Measurements from ENCODE around the gene USPL1.
"Not testable (repeated sequence)": the region's sequence is repeated elsewhere in the genome, so short reads cannot be mapped to it uniquely, and the experiment has no call there.

Gene USPL1

DNA sequence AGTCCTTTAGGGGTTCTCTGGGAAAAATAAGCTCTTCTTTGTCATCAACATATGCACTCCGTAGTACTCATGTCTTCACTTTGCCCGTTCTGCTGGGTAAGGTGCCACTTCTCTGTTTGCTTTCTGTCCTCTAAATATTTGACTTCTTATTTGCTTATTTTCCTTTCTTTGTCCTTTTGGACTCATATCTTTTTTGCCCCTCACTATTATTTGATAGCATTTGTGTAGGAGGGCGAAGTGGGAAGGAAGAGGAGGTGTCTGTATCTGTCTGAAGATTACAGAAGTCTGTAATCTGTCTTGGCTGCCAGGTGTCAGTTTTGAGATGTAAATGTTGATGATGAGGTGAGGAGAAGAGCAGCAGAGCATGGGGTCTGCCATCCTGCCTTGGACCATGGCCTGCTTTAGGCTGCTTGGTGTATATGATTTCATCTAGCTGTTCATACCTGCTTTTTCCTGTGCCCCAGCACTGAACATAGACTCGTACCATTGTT, 30.8 kb downstream of the USPL1 start:
- DNase-seq: no peak
- in situ Hi-C loops (cut with MboI; ENCODE audit: low pct_unique_long_range_greater_than_20kb, low sequenced_read_pairs): no loop called here

DNA sequence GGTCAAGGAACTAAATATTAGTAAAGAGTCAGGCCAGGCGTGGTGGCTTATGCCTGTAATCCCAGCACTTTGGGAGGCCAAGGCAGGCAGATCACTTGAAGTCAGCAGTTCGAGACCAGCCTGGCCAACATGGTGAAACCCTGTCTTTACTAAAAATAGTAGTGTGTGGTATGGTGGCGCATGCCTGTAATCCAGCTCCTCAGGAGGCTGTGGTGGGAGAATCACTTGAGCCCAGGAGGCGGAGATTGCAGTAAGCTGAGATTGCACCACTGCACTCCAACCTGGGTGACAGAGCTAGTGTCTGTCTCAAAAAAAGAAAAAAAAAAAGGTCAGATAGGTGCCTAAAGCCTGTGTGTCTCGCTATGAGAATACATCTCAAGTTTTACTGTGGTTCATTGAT, 33.9 kb downstream of the USPL1 start:
- DNase-seq; in situ Hi-C loops (cut with MboI; ENCODE audit: low pct_unique_long_range_greater_than_20kb, low sequenced_read_pairs): not testable (repeated sequence)

DNA sequence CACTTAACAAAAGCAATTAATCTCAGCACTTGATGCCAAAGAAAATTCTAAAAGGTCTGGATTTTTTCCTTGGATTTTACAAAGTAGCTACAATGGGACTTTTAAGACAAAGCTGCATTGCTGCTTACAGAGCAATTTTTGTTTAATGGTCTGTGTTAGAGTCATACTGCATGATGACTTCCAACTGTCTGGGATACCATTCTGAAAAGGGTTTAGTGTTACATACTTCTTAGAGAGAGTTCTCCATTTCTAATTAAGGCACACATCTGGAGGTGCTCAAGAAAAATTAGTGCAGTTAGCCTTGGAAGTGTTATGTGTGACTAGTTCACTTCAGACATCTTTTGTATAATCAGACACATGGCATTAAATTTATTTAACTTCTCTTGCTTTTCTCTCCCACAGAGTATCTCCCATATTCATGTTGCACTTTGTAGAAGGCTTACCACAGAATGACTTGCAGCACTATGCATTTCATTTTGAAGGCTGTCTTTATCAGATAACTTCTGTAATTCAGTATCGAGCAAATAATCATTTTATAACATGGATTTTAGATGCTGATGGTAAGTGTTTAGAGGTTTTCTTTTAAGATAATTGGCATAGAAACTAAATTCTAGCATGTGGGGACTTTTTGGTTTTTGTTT, 35.1 kb downstream of the USPL1 start:
- in situ Hi-C loops (cut with MboI; ENCODE audit: low pct_unique_long_range_greater_than_20kb, low sequenced_read_pairs): no loop called here
- DNase-seq: no peak

DNA sequence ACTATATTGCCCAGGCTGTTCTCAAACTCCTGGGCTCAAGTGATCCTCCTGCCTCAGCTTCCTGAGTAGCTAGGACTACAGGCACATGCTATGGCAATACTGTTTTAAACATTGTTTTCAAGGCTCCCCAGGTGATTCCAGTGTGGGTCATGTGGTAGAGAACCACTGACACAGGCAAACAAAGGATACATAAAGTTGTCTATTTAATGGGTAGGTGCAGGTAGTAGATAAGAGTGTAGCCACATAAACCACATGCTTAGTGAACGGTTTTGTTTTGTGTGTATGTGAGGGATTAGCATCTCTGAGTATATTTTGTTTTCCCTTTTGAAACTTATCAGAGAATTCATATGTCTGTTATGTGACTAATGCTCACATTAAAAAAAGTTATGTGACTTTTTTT, 36.7 kb downstream of the USPL1 start:
- DNase-seq: no peak
- in situ Hi-C loops (cut with MboI; ENCODE audit: low pct_unique_long_range_greater_than_20kb, low sequenced_read_pairs): no loop called here

DNA sequence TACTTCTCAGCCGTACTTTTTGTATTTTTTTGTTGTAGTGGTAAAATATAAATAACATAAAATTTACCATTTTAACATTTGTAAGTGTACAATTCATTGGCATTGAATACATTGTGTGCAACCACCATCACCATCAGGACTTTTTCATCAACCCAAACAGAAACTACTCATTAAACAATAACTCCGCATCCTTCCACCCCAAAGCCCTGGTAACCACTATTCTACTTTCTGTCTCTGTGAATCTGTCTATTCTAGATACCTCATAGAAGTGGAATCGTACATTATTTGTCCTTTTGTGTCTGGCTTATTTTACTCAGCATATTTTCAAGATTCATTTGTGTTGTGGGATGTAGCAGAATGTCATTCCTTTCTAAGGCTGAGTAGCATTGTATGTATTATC, 38.5 kb downstream of the USPL1 start:
- in situ Hi-C loops (cut with MboI; ENCODE audit: low pct_unique_long_range_greater_than_20kb, low sequenced_read_pairs): no loop called here
- DNase-seq: no peak

DNA sequence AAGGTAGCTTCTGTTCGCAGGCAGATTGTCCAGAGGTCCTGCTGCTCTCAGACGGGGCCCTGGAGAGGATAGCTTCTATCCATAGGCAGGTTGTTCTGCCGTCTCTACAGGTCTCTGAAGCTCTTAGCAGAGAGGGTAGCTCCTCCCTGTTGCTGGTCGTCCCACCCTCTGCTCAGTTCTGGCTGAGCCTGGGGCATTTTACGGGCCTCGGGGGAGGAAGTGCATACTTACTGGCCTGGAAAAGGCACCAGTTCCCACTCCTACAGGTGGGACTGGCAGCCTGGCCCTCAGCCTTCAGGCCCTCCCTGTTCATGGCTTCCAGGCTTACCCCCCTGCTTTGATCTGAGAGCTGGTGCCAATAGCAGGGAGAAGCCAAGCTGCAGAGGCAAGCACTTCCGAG, 42.3 kb downstream of the USPL1 start:
- in situ Hi-C loops (cut with MboI; ENCODE audit: low pct_unique_long_range_greater_than_20kb, low sequenced_read_pairs): no loop called here
- peak; percentile 18 for DNase-seq

DNA sequence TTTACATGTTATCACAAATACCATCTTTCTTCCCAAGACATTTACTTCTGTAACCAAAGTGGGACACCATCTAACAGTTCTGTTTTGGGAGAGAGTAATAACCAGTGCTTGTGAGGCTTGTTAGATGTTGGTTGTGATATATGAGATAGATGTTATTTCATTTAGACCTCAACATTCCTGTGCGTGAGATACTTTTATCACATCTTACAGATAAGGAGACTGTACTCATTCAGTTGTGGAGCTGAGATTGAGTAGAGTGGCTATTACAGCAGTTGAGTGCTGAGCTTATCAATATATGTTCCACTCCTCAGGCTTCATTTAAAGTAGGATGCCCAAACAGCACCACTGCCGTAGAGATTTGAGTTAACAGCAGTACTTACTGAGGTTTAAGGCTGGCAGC, 43.1 kb downstream of the USPL1 start:
- in situ Hi-C loops (cut with MboI; ENCODE audit: low pct_unique_long_range_greater_than_20kb, low sequenced_read_pairs): no loop called here
- no peak for DNase-seq

DNA sequence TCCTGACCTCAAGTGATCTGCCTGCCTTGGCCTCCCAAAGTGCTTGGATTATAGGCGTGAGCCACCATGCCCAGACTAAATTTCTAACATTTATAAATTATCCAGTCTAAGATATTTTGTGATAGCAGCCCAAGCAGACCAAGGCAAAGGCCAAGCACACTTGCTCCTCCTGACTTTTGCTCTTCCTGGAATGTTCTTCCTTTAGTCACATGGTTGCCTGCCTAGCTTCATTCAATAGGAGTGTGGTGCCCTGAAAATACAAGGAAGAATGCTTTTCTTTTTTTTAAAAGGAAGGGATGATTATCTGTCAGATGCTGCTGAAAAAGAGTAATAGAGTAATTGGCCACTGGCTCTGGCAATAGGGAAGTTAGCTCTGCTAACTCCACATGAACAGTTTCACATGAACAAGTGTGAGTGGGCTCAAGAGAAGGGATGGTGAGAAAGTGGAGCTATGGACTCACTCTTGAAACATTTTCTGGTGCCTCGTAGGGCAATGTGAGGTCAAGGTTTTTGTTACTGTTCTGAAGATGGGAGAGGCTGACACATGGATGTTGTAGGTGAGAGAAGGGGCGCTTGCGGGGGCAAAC, 47.1 kb downstream of the USPL1 start:
- in situ Hi-C loops (cut with MboI; ENCODE audit: low pct_unique_long_range_greater_than_20kb, low sequenced_read_pairs): no loop called here
- no peak for DNase-seq

DNA sequence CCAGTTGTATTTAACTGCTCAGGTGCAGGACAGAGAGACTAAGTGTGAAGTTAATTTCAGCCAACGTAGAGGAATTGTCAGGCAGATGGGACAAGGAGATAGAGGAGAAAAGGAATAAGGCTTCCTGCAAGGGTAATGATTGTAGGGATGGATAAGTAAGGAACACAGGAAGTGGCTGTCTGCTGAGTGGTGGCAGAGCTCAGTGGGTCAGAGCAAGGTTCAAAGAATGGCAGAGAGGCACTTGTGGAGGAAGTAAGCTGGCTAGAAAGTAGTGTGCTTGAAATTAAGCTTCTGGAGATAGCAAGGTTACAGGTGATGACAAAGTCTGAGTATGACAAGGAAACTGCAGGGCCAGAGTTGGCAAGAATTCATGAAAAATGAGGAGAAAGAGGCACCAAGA, 47.9 kb downstream of the USPL1 start:
- DNase-seq: peak; percentile 48
- in situ Hi-C loops (cut with MboI; ENCODE audit: low pct_unique_long_range_greater_than_20kb, low sequenced_read_pairs): no loop called here

DNA sequence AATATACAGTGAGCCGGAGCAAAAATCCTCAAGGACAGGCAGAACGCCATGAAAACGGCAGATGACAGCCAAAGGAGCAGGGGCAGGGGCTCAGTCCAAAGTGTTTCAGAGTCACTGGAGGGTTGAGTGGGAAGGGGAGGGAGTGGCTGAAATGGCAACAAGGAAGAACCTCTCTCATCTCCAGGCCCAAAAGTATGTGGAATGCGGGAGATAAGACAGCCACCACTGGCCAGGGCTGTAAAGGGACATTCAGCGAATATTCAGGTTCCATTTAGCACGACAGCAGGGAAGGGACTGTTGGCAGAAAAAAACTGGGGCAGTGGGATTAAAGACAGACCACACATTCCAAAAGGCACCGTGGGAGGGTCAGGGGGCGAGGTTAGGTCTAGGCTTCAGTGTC, 48.4 kb downstream of the USPL1 start:
- DNase-seq: no peak
- in situ Hi-C loops (cut with MboI; ENCODE audit: low pct_unique_long_range_greater_than_20kb, low sequenced_read_pairs): no loop called here

DNA sequence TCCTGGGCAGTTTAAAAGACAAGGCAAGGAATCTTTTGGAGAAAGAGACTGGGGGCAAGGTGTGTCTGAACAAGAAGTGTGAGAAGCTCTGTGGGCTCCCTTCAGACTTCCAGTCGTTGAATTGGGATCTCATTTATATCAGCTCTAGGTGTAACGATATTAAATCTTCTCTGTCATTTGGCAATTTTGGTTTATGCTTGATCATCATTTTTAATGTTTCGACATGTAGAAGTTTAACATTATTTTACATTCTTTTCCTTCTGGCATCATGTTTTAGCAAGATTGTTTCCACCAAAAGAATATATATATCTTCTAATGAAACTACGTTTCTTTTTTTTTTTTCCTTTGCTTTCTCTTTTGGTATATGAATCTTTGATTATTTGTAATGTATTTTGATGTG, 49.3 kb downstream of the USPL1 start:
- DNase-seq: no peak
- in situ Hi-C loops (cut with MboI; ENCODE audit: low pct_unique_long_range_greater_than_20kb, low sequenced_read_pairs): no loop called here

DNA sequence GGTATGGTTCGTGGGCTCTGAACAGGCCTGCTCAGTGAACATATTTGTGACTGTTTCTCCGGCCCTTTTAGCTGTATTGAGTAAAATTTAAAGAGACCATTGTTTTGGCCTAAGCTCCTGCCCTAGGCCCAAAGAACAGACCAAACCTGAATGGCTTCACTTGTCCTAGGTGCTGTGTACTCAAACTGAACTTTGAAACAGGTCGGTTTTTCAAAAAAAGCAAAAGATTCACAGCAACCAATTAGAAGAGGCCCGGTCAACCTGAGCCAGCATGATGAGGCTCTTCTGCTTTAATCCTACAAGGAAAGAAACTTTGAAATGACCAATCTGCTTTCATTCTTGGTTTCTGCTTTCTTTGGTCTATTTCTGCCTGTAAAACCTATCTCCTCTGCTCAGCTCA, 50.6 kb downstream of the USPL1 start:
- no peak for DNase-seq
- in situ Hi-C loops (cut with MboI; ENCODE audit: low pct_unique_long_range_greater_than_20kb, low sequenced_read_pairs): no loop called here

DNA sequence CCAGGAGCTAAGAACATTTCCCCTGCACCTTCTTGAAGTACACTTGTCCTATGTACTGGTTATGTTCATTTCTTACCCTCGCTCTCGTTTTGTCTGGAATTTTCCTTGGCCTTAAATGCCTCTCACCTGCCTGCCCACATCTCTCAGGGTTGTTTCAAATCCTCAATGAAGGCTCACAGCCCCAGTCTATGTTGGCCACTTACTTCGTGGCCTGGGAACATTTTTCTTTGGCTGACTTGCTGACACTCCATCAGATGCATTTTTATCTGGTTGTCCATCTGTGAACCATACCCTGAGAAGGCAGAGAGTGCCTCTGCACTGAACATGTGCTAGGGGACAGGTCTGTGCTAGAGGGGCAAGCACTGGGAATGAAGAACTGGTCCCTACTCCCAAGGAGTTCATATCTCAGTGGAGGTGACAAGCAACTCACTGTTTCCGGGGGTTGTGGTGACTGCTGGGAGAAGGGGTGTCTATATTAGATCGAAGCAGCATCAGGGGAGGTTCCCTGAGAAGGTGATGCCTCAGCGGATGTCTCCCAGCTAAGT, 53.6 kb downstream of the USPL1 start:
- no peak for DNase-seq

DNA sequence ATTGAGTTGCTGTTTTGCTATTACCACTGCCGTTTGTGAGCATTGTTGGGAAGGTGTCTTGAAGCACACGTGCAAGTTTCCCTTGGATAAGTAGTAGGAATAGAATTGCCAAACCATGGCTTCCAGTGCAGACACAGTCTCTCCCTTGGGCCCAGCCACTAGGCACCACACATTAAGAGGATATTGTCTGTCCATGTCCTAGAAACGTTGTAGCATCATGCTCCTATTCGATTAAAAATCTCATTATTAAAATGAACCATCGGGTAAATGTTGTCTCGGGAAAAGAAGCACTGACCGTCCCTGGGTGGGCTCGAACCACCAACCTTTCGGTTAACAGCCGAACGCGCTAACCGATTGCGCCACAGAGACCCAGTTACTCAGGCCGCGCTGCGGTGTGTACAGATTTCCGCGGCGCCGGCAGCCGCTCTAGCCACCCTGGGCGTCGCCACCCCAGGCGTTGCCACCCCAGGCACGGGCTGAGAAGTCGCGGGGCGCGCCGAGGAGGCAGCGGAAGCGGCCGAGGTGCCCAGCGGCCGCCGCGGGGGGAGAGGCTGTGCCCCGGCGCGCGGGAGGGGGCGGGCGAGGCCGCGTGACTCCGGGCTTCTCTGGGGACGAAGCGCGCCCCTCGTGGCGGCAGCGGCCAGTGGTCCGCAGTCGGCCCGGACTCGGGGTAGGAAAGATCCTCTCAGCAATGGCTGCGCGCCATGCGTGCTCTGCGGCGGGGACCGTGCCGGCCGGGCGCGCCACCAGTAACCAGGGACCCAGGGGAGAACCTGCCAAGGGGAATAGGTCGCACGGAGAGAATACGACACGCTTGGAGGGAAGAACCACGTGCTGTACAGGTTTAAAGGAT, 56.2 kb downstream of the USPL1 start:
- DNase-seq: peak; percentile 93
- in situ Hi-C loops (cut with MboI; ENCODE audit: low pct_unique_long_range_greater_than_20kb, low sequenced_read_pairs): no loop called here

More for the DNA sequence above, 53.6 kb downstream of the USPL1 start:
- in situ Hi-C loops (cut with MboI; ENCODE audit: low pct_unique_long_range_greater_than_20kb, low sequenced_read_pairs): no loop called here

DNA sequence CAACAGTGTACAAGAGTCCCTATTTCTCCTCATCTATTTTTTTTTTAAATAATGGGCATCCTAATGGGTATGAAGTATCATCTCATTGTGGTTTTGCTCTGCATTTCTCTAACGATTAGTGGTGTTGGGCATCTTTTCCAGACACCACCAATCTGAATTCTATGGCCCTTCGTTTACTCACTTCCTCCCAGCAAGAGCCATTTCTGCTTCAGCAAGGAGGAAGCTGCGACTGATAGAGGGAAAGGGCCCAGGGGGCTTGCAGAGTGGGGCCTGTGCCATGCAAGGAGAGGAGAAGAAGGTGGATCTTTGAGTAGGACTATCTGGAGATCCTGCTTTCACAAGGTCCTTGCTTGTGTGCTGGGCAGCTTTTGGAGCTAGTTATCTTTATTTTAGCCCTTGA, 58.0 kb downstream of the USPL1 start:
- DNase-seq: no peak
- in situ Hi-C loops (cut with MboI; ENCODE audit: low pct_unique_long_range_greater_than_20kb, low sequenced_read_pairs): no loop called here

DNA sequence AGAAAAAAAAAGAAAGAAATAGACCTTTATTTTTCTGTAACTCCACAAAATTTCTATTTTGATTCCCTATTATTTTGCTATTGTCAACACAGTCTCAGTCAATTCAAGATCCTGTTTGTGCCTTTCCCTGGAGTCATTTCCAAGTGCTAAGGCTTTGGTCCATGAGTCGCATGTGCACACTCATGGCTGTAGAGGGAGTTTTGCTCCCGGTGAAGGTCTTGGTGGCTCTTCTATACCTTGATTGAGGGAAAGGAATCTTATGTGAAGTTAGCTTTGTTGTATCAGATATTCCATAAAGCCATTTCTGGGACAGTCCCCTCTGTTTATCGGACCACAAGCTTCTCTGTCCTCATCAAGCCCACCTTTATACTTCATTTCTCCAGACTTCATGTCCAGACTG, 59.0 kb downstream of the USPL1 start:
- in situ Hi-C loops (cut with MboI; ENCODE audit: low pct_unique_long_range_greater_than_20kb, low sequenced_read_pairs): no loop called here
- DNase-seq: no peak

DNA sequence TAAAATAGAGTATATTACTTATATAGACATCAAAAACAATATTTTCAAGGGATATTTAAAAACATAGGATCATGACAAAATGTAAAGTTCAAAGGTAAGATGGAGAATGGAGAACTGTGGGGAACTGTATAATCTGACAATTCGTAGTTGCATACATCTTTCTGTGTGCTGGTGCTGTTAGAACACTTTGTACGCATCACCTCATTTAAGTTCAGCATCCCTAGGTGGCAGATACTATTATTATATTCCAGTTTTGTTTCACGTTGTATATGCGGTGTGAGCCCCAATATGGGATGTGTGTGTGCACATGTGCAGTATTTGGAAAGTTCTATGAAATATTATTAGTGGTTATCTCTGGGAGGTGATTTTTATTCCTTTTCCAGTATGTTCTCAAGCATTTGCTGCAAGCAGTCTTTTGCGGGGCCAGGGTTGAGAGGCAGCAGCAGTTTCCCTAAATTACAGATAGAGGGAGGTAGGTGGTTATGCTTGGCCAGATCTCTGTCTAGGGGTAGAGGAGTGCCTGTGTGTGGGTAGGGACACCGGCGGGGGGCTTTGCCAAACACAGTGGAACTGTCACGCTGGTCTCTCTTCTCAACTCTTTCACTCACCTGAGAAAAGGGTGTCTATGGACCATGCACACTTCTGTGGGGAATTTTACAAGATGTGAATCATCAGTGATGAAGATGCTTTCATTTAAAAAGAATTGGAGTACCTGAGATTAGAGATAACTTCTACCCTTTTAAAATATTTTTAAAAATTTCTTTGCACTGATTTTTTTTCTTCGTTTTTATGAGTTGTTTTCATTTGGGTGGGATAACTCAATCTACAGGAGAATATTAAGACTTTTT, 62.0 kb downstream of the USPL1 start:
- DNase-seq: peak; percentile 60
- in situ Hi-C loops (cut with MboI; ENCODE audit: low pct_unique_long_range_greater_than_20kb, low sequenced_read_pairs): no loop called here

DNA sequence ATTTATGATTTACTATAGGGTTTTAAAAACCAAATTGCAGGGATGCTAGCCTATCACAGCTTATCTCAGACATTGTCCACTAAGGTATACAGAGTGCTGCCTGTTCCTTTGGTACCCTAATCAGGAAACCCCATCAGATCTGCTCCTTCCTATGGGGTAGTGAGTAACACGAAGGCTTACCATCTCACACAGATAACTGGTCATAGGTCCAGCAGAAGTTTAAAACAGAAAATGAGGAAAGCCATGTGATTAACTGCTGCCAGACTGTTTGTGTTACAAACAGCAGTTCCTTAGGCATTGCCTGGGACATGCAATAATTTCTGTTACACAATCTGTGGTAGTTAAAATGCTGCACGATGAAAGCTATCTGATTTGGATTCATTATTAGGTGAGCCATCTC, 64.1 kb downstream of the USPL1 start:
- in situ Hi-C loops (cut with MboI; ENCODE audit: low pct_unique_long_range_greater_than_20kb, low sequenced_read_pairs): no loop called here
- no peak for DNase-seq

DNA sequence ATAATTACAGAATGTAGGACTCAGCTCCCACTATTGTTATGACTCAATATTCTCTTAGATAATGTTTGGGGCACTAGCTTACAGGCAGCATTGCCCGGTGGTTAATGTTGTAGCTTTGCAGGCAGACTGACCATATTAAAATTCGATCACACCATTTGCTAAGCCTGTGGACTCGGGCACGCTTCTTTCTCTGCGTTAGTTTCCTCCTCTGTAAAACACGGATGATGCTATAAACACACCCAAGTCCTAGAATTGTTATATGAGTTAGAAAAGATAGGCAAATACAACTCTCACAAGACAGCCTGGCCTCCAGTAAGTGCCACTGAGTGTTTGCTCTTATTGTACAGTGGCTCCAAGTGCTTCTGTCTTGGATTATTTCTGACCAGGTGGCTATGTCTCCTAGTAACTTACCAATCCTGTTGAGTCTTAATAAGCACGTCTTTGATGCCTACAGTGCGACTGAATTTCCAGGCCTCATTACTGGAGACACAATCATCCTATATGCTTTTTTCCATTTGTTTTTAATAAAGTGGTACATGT, 67.7 kb downstream of the USPL1 start:
- no peak for DNase-seq
- in situ Hi-C loops (cut with MboI; ENCODE audit: low pct_unique_long_range_greater_than_20kb, low sequenced_read_pairs): no loop called here

Measured in KBM-7 (cell line).